PC-9 (cell line): ENCODE results near the gene MRPS10.

ENCODE experiments used
- CTCF ChIP-seq: fragments of 200-600 bp; sonication (generic); conservative IDR thresholded peaks from 2 replicates; pipeline ENCODE4 v1.6.1; 2017; ENCODE audit warnings: mixed run types, antibody characterized with exemption, mild to moderate bottlenecking, moderate library complexity
- EZH2 ChIP-seq: fragments of 200-600 bp; sonication (generic); IDR thresholded peaks from 2 replicates; pipeline ENCODE4 v1.8.0; 2017; ENCODE audit warnings: antibody characterized with exemption, low read depth

DNA sequence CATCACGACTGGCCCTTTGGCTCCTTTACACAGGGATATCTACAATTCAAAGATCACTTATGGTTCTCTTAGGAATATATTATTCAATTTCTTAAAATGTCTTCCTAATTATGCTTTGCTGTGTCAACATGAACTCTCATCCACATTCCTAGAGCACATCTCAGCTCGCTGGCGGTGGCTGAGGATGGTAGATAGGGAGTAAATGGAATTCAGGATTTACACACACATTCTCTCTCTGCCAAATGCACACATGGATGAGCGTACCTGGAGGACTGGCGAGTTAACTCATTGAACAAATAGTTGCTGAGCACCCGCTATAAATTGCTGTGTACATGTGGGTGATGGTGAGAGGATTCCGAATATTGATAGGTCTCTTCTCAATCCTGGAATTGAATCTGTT lies 4.8 kb upstream of the MRPS10 start:
- TF ChIP-seq CTCF (no peak), EZH2 (no peak)
